Stimulated activated CD8-positive, alpha-beta memory T cell treated with anti-CD3 and anti-CD28 coated beads, Interleukin-4, amount 100 ng/mL, for 1 hour (primary cell): ENCODE results near the gene CD180.

Experiments
- DNase-seq, 2 donors: peaks; one replicate each; pipeline ENCODE4 v3.0.0-alpha.2; 2020; ENCODE audit warnings: low read depth in 2 of 2, low spot score in 1 of 2

Gene CD180

GRCh38 chr5:67196537-67197059 is at the start of gene CD180:
TSS of gene CD180 (minus strand) at chr5:67196799. CDS start at chr5:67196641, 158 bp downstream.
- no peak for DNase-seq

- DNase-seq = no peak
Measured at GRCh38 chr5:67246108-67246507, 49.5 kb upstream of the CD180 start.

GRCh38 chr5:67245259-67245846 is 48.8 kb upstream of the CD180 start:
- DNase-seq = no peak

- DNase-seq = no peak
Measured at GRCh38 chr5:67244345-67244793, 47.8 kb upstream of the CD180 start.

GRCh38 chr5:67243944-67244343 is 47.3 kb upstream of the CD180 start:
- DNase-seq = no peak

- no peak for DNase-seq
Measured at GRCh38 chr5:67243349-67243748, 46.8 kb upstream of the CD180 start.

- no peak for DNase-seq
Measured at GRCh38 chr5:67241326-67241725, 44.7 kb upstream of the CD180 start.

- DNase-seq = no peak
Measured at GRCh38 chr5:67240846-67241245, 44.2 kb upstream of the CD180 start.

GRCh38 chr5:67240065-67240464 is 43.5 kb upstream of the CD180 start:
- DNase-seq = no peak

- DNase-seq = no peak
Measured at GRCh38 chr5:67238191-67238590, 41.6 kb upstream of the CD180 start.

- no peak for DNase-seq
Measured at GRCh38 chr5:67235399-67236110, 39.0 kb upstream of the CD180 start.

- DNase-seq = no peak
Measured at GRCh38 chr5:67234671-67235176, 38.1 kb upstream of the CD180 start.

GRCh38 chr5:67233075-67233474 is 36.5 kb upstream of the CD180 start:
- DNase-seq = no peak

- DNase-seq = no peak
Measured at GRCh38 chr5:67223211-67223610, 26.6 kb upstream of the CD180 start.

- DNase-seq = no peak
Measured at GRCh38 chr5:67222243-67223025, 25.8 kb upstream of the CD180 start.

GRCh38 chr5:67221487-67222242 is 25.1 kb upstream of the CD180 start:
- no peak for DNase-seq

- DNase-seq = no peak
Measured at GRCh38 chr5:67216564-67216963, 20.0 kb upstream of the CD180 start.

GRCh38 chr5:67215519-67216471 is 19.2 kb upstream of the CD180 start:
- peak; percentile 36 to 43 for DNase-seq

- DNase-seq = no peak
Measured at GRCh38 chr5:67214707-67215447, 18.3 kb upstream of the CD180 start.
